Fibroblast of mammary gland (primary cell): Measurements from ENCODE around the gene PROC.
"Not testable (repeated sequence)": the region's sequence is repeated elsewhere in the genome, so short reads cannot be mapped to it uniquely, and the experiment has no call there.

ENCODE experiments used
- DNase-seq: peaks from one replicate; pipeline ENCODE4 v3.0.0-alpha.2; 2010; ENCODE audit warnings: low read depth
- H3K4me3 ChIP-seq: 2 replicates; pipeline ENCODE4 v1.5.1; 2011; ENCODE audit warnings: low read depth, mild to moderate bottlenecking, low read length, moderate library complexity; ENCODE audit not compliant: control insufficient read depth
- CTCF ChIP-seq: conservative IDR thresholded peaks from 2 replicates; pipeline ENCODE4 v1.5.1; 2011; ENCODE audit warnings: low read depth, low read length, inconsistent platforms; ENCODE audit not compliant: control insufficient read depth, insufficient read depth

PROC gene

DNA sequence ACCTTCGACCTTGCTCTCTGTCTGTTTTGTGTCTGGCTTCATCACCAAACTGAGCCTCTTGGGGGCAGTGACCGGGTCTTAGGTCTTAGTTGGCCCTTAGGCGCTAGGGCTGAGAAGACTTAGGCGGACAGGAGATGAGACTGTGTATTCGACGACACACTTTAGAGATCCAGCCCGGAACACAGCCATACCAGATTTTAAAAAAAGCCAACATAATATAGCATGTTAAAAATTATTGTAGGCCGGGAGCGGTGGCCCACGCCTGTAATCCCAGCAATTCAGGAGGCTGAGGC, 9.5 kb upstream of the PROC start:
- no peak overlapping the region for H3K4me3 ChIP-seq
- no peak for TF ChIP-seq CTCF
- DNase-seq = no peak

DNA sequence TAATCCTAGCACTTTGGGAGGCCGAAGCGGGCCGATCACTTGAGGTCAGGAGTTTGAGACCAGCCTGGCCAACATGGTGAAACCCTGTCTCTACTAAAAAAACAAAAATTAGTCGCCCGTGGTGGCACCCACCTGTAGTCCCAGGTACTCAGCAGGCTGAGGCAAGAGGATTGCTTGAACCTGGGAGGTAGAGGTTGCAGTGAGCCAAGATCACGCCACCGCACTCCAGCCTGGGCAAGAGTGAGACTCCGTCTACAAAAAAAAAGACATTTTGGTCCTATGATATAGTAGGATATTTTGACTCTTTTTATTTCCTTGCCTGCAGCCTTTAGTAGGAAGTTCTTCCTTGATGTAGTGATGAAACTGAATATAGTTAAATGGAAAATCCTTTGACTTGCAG, 8.5 kb upstream of the PROC start:
- H3K4me3 ChIP-seq, DNase-seq: not testable (repeated sequence)

DNA sequence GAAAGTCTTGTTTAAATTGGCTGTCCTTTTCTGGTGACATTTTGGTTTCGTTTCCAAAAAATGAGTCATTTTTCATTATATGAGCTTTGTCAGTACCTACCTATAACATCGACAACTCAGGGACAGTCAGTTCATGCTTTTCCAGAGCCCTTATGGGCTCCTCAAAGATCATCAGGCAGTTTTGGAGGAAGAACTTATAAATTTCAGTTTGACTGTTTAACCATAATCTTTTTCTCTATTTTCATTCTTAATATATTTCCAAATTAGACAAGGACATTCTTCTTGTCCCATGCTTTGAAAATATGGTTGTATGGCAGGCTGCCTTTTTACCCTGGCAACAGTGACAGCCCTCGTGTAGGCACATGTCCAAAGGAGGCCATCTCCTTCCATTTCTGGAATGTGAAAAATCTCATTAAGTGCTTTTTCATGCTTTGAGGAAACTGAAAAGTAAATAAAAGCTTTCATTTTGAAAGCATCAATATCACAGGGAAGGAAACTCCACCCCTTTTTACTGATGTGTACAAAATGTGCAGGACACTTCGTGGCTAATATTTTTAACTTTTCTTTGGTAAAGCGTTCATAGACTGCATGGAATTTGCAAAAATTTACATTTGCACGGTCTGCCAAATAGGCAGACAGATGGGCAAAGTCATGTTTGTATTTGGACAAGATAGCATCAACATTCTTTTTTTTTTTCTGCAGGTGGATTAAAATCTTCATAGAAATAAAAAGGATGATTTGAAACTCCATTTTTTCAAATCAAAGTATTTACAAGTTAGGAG, 7.2 kb upstream of the PROC start:
- no peak overlapping the region for H3K4me3 ChIP-seq
- DNase-seq = peak; percentile 44

DNA sequence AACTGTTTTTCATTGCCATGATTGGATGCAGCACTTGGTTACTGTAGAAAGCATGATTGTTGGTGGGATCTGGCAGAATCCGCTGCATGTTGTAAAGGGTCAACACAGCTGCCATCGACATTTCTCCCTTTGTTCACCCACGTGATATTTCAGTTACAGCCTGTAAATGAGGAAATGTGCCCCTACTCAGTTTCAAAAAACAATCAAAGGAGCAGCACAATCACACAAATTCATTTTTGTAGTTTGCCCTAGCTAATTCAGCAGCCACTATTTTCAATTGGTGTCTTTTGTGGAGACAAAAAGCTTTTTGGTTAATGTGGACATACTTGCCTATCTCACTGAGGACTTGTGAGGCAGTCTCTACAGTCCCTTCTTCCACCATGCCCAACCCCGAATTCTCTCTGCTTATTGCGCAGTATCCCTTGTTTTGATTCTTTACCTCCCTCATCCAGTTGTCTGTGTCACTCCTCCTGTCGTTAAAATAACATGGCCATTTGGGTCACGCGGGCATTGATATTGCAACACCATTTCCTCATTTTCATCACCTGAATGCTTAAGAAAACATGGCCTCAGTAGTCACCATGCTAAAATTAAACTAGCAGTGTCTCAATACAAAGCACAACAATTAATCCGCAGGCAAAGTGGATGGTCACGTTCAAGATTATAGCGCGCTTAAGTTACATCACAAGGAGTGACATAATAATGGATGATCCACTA, 6.4 kb upstream of the PROC start:
- no peak for DNase-seq
- TF ChIP-seq CTCF = no peak
- H3K4me3 ChIP-seq = no peak overlapping the region

More for the DNA sequence above, 7.2 kb upstream of the PROC start:
- no peak for TF ChIP-seq CTCF

GRCh38 chr2:127413200-127413599, 5.0 kb upstream of the PROC start:
- no peak overlapping the region for H3K4me3 ChIP-seq
- TF ChIP-seq CTCF = no peak
- DNase-seq = no peak

DNA sequence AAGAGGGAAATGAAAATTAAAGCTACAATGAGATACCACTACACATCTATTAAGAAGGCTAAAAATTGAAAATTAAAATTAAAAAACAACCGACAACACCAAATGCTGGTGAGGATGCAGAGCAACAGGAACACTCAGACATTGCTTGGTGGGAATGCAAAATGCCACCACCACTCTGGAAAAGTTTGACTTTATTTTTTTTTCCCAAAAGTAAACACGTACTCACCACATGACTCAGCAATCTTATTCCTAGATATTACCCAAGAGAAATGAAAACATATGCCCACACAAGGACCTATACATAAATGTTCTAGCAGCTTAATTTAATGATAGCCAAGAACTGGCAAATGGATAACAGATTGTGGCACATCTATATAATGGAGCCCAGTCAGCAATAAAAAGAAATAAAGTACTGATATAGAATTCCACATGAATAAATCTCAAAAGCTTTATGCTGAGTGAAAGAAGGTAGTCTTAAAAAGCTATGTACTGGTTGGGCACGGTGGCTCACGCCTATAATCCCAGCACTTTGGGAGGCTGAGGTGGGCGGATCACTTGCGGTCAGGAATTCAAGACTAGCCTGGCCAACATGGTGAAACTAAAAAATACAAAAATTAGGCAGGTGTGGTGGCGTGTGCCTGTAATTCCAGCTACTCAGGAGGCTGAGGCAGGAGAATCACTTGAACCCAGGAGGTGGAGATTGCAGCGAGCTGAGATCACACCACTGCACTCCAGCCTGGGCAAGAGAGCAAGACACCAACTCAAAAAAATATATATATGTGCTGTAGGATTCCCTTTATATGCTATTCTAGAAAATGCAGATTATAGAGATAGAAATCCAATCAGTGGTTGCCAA, 4.2 kb upstream of the PROC start:
- H3K4me3 ChIP-seq = no peak overlapping the region
- peak; percentile 84 for DNase-seq
- no peak for TF ChIP-seq CTCF
